ENCODE data around the gene SORCS2.

DNA sequence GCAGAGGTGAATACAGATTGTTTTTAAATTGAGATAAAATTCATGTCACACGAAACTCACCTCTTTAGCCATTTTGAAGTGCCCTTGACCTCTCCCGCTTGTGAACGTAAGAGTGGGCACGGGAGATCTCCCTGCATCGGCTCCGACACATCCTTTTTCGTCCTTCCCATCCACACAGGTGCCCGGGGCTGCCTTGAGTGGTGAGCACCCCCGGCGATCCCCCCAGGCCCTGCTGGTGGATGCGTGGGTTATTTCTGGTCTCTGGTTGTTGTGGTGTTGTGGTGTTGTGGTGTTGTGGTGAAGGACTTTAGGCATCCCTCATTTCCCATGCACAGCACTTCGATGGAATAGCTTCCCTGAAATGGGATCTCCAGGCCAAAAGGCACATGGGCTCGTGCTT lies 196.3 kb downstream of the SORCS2 start:
- TF ChIP-seq, protein P1, sequence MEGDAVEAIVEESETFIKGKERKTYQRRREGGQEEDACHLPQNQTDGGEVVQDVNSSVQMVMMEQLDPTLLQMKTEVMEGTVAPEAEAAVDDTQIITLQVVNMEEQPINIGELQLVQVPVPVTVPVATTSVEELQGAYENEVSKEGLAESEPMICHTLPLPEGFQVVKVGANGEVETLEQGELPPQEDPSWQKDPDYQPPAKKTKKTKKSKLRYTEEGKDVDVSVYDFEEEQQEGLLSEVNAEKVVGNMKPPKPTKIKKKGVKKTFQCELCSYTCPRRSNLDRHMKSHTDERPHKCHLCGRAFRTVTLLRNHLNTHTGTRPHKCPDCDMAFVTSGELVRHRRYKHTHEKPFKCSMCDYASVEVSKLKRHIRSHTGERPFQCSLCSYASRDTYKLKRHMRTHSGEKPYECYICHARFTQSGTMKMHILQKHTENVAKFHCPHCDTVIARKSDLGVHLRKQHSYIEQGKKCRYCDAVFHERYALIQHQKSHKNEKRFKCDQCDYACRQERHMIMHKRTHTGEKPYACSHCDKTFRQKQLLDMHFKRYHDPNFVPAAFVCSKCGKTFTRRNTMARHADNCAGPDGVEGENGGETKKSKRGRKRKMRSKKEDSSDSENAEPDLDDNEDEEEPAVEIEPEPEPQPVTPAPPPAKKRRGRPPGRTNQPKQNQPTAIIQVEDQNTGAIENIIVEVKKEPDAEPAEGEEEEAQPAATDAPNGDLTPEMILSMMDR (IDR thresholded peaks at IDR 0.05) = no peak
- TF ChIP-seq POLR2A (IDR thresholded peaks at IDR 0.05) = no peak

All from prostate gland (tissue), 2 donors.